Measurements from ENCODE around the gene RPTOR. TPM values are rescaled to one million over a fixed set of nuclear protein-coding genes. Genes with fewer than 3 reads are reported as not detected.
A peak's percentile ranks its signal among the peaks of the same experiment; 100 is the strongest.

The RPTOR gene
- total and polyA plus RNA-seq, 4 experiments from 2014 or later: 2.4 to 51.8 (median 29.6) TPM

GRCh38 chr17:81002409-81003361 lies 458.0 kb downstream of the RPTOR start:
- H3K27me3 Mint-ChIP-seq: peaks cover 9 to 12% of the 10 kb centered on the region in 2 donors
- Histone ChIP-seq H3K27ac (ENCODE audit: low read depth, low read length) (no peak overlapping the region), H3K9me3 (ENCODE audit: control insufficient read depth in 1 of 2, low read length in 2 of 2) (no peaks in the 10 kb centered on the region), H3K36me3 (ENCODE audit: insufficient read depth, low read length) (peaks cover 7% of the 10 kb centered on the region), H3K4me1 (ENCODE audit: insufficient read depth, low read length) (peaks cover 13% of the 10 kb centered on the region), H3K27me3 (ENCODE audit: insufficient read depth, low read length) (peaks cover 6% of the 10 kb centered on the region), H3K4me3 (ENCODE audit: low read length in 2 of 2) (no peak overlapping the region)
- H3K4me1 Mint-ChIP-seq: peaks cover 11 to 31% (median 14%) of the 10 kb centered on the region in 4 donors
- POLR2A ChIA-PET (ENCODE audit: partially characterized antibody): interaction anchor here (0.6 to 1.0 kb wide), 2 partner anchors 15 to 698 kb away, joined by 3 read pairs; no protein-coding TSS in a partner anchor
- H3K4me3 Mint-ChIP-seq: peak overlapping the region; percentile 13 to 73 (median 59)
- intact Hi-C loops (cut with micrococcal nuclease): no loop called here
- peak overlapping the region in 1 of 7 donors; percentile 4 for H3K27ac Mint-ChIP-seq
- CTCF ChIA-PET (ENCODE audit: partially characterized antibody): no interaction called here
- DNase-seq: no peak
- H3K9me3 Mint-ChIP-seq: no peaks in the 10 kb centered on the region
- peaks cover 5 to 8% of the 10 kb centered on the region in 2 donors for H3K36me3 Mint-ChIP-seq

- peaks cover 6% of the 10 kb centered on the region for H3K27me3 ChIP-seq (ENCODE audit: insufficient read depth, low read length)
- H3K9me3 ChIP-seq (ENCODE audit: control insufficient read depth in 1 of 2, low read length in 2 of 2): no peaks in the 10 kb centered on the region
- peaks cover 1 to 4% of the 10 kb centered on the region in 2 donors for H3K36me3 Mint-ChIP-seq
- H3K4me1 Mint-ChIP-seq: peaks cover 11 to 31% (median 14%) of the 10 kb centered on the region in 4 donors
- DNase-seq: no peak
- ChIA-PET CTCF (ENCODE audit: partially characterized antibody) (interaction anchor here (1.6 kb wide), 1 partner anchor 16 kb away, joined by 5 read pairs; no protein-coding TSS in a partner anchor), POLR2A (ENCODE audit: partially characterized antibody) (interaction anchor here (1.1 to 2.2 kb wide), 3 partner anchors 11 to 20 kb away, joined by 3 to 12 read pairs (median 4); no protein-coding TSS in a partner anchor)
- H3K27ac Mint-ChIP-seq: no peak overlapping the region
- peak overlapping the region in 3 of 8 donors; percentile 63 to 70 (median 66) for H3K4me3 Mint-ChIP-seq
- H3K4me1 ChIP-seq (ENCODE audit: insufficient read depth, low read length): peaks cover 13% of the 10 kb centered on the region
- no peaks in the 10 kb centered on the region for H3K36me3 ChIP-seq (ENCODE audit: insufficient read depth, low read length)
- H3K27me3 Mint-ChIP-seq: peaks cover 10 to 12% of the 10 kb centered on the region in 2 donors
- H3K9me3 Mint-ChIP-seq: no peaks in the 10 kb centered on the region
- no peak overlapping the region for H3K27ac ChIP-seq (ENCODE audit: low read depth, low read length)
- intact Hi-C loops (cut with micrococcal nuclease): no loop called here
- no peak overlapping the region for H3K4me3 ChIP-seq (ENCODE audit: low read length in 2 of 2)
These were observed 459.3 kb downstream of the RPTOR start for GRCh38 chr17:81003711-81004475.

GRCh38 chr17:81006891-81007290 lies 462.3 kb downstream of the RPTOR start:
- no peaks in the 10 kb centered on the region for H3K9me3 ChIP-seq (ENCODE audit: control insufficient read depth in 1 of 2, low read length in 2 of 2)
- H3K4me3 ChIP-seq (ENCODE audit: low read length in 2 of 2): no peak overlapping the region
- no peak for DNase-seq
- H3K4me1 Mint-ChIP-seq: peaks cover 11 to 25% (median 14%) of the 10 kb centered on the region in 4 donors
- ChIA-PET POLR2A (ENCODE audit: partially characterized antibody) (interaction anchor here (1.3 kb wide), 1 partner anchor 11 kb away, joined by 4 read pairs; no protein-coding TSS in a partner anchor), CTCF (ENCODE audit: partially characterized antibody) (interaction anchor here (1.3 to 1.8 kb wide), 2 partner anchors 11 to 17 kb away, joined by 4 to 8 read pairs; no protein-coding TSS in a partner anchor)
- H3K4me3 Mint-ChIP-seq: peak overlapping the region in 1 of 8 donors; percentile 21
- H3K27ac Mint-ChIP-seq: peak overlapping the region in 1 of 7 donors; percentile 36
- no peaks in the 10 kb centered on the region for H3K36me3 ChIP-seq (ENCODE audit: insufficient read depth, low read length)
- peaks cover 13% of the 10 kb centered on the region for H3K4me1 ChIP-seq (ENCODE audit: insufficient read depth, low read length)
- peaks cover 0 to 10% of the 10 kb centered on the region in 2 donors for H3K36me3 Mint-ChIP-seq
- H3K27me3 Mint-ChIP-seq: peaks cover 10 to 12% of the 10 kb centered on the region in 2 donors
- H3K9me3 Mint-ChIP-seq: peaks cover 0 to 13% (median 8%) of the 10 kb centered on the region in 8 donors
- H3K27ac ChIP-seq (ENCODE audit: low read depth, low read length): no peak overlapping the region
- peaks cover 6% of the 10 kb centered on the region for H3K27me3 ChIP-seq (ENCODE audit: insufficient read depth, low read length)
- intact Hi-C loops (cut with micrococcal nuclease): no loop called here

- H3K27ac ChIP-seq (ENCODE audit: low read depth, low read length): no peak overlapping the region
- intact Hi-C loops (cut with micrococcal nuclease): no loop called here
- peaks cover 6% of the 10 kb centered on the region for H3K27me3 ChIP-seq (ENCODE audit: insufficient read depth, low read length)
- H3K4me3 ChIP-seq (ENCODE audit: low read length in 2 of 2): no peak overlapping the region
- DNase-seq: no peak
- ChIA-PET CTCF (ENCODE audit: partially characterized antibody) (interaction anchor here (1.1 kb wide), 1 partner anchor 94 kb away, joined by 3 read pairs; no protein-coding TSS in a partner anchor), POLR2A (ENCODE audit: partially characterized antibody) (no interaction called here)
- Mint-ChIP-seq H3K4me3 (no peak overlapping the region), H3K27me3 (peaks cover 10 to 12% of the 10 kb centered on the region in 2 donors), H3K9me3 (peaks cover 0 to 15% (median 10%) of the 10 kb centered on the region in 8 donors), H3K4me1 (peaks cover 8 to 14% (median 11%) of the 10 kb centered on the region in 4 donors), H3K36me3 (peaks cover 0 to 10% of the 10 kb centered on the region in 2 donors), H3K27ac (no peak overlapping the region)
- no peaks in the 10 kb centered on the region for H3K36me3 ChIP-seq (ENCODE audit: insufficient read depth, low read length)
- H3K9me3 ChIP-seq (ENCODE audit: control insufficient read depth in 1 of 2, low read length in 2 of 2): no peaks in the 10 kb centered on the region
- H3K4me1 ChIP-seq (ENCODE audit: insufficient read depth, low read length): peaks cover 13% of the 10 kb centered on the region
These were observed 463.5 kb downstream of the RPTOR start for GRCh38 chr17:81008140-81008539.

GRCh38 chr17:81009136-81009535 lies 464.5 kb downstream of the RPTOR start:
- Histone ChIP-seq H3K4me1 (ENCODE audit: insufficient read depth, low read length) (peaks cover 7% of the 10 kb centered on the region), H3K4me3 (ENCODE audit: low read length in 2 of 2) (no peak overlapping the region), H3K9me3 (ENCODE audit: control insufficient read depth in 1 of 2, low read length in 2 of 2) (no peaks in the 10 kb centered on the region), H3K27me3 (ENCODE audit: insufficient read depth, low read length) (peaks cover 6% of the 10 kb centered on the region), H3K36me3 (ENCODE audit: insufficient read depth, low read length) (no peaks in the 10 kb centered on the region), H3K27ac (ENCODE audit: low read depth, low read length) (no peak overlapping the region)
- Mint-ChIP-seq H3K36me3 (peaks cover 0 to 10% of the 10 kb centered on the region in 2 donors), H3K27ac (no peak overlapping the region), H3K4me1 (peaks cover 4 to 7% (median 6%) of the 10 kb centered on the region in 4 donors), H3K27me3 (peaks cover 8 to 10% of the 10 kb centered on the region in 2 donors), H3K9me3 (peaks cover 0 to 15% (median 10%) of the 10 kb centered on the region in 8 donors), H3K4me3 (no peak overlapping the region)
- ChIA-PET CTCF (ENCODE audit: partially characterized antibody) (interaction anchor here (0.7 to 1.1 kb wide), 2 partner anchors 42 to 93 kb away, joined by 3 to 4 read pairs; no protein-coding TSS in a partner anchor), POLR2A (ENCODE audit: partially characterized antibody) (no interaction called here)
- no peak for DNase-seq
- intact Hi-C loops (cut with micrococcal nuclease): no loop called here

GRCh38 chr17:81010935-81011334 lies 466.3 kb downstream of the RPTOR start:
- Mint-ChIP-seq H3K27ac (no peak overlapping the region), H3K27me3 (peaks cover 3 to 5% of the 10 kb centered on the region in 2 donors), H3K4me3 (no peak overlapping the region)

More at GRCh38 chr17:81010935-81011334, 466.3 kb downstream of the RPTOR start:
- no peaks in the 10 kb centered on the region for H3K36me3 ChIP-seq (ENCODE audit: insufficient read depth, low read length)
- peaks cover 0 to 10% of the 10 kb centered on the region in 2 donors for H3K36me3 Mint-ChIP-seq
- DNase-seq: no peak
- ChIA-PET POLR2A (ENCODE audit: partially characterized antibody) (no interaction called here), CTCF (ENCODE audit: partially characterized antibody) (interaction anchor here (1.0 kb wide), 1 partner anchor 13 kb away, joined by 5 read pairs; no protein-coding TSS in a partner anchor)
- H3K4me3 ChIP-seq (ENCODE audit: low read length in 2 of 2): no peak overlapping the region
- intact Hi-C loops (cut with micrococcal nuclease): no loop called here
- H3K4me1 Mint-ChIP-seq: peaks cover 0 to 7% (median 0%) of the 10 kb centered on the region in 4 donors
- H3K27me3 ChIP-seq (ENCODE audit: insufficient read depth, low read length): no peaks in the 10 kb centered on the region
- no peaks in the 10 kb centered on the region for H3K9me3 ChIP-seq (ENCODE audit: control insufficient read depth in 1 of 2, low read length in 2 of 2)
- H3K27ac ChIP-seq (ENCODE audit: low read depth, low read length): no peak overlapping the region
- no peaks in the 10 kb centered on the region for H3K4me1 ChIP-seq (ENCODE audit: insufficient read depth, low read length)
- H3K9me3 Mint-ChIP-seq: peaks cover 0 to 19% (median 12%) of the 10 kb centered on the region in 8 donors

All from CD4-positive, alpha-beta memory T cell (primary cell).